ENCODE data around the gene SBF1. TPM values are rescaled to one million over a fixed set of nuclear protein-coding genes. Genes with fewer than 3 reads are reported as not detected.

SBF1 gene
- total RNA-seq, 1 donor from 2014 or later: 105 TPM

- H3K27me3 Mint-ChIP-seq (ENCODE audit: low read depth): no peaks in the 10 kb centered on the region
- H3K36me3 Mint-ChIP-seq: peaks cover 31% of the 10 kb centered on the region
- no peak overlapping the region for H3K27ac Mint-ChIP-seq
Measured at GRCh38 chr22:50403701-50404101, 71.1 kb downstream of the SBF1 start.

DNA sequence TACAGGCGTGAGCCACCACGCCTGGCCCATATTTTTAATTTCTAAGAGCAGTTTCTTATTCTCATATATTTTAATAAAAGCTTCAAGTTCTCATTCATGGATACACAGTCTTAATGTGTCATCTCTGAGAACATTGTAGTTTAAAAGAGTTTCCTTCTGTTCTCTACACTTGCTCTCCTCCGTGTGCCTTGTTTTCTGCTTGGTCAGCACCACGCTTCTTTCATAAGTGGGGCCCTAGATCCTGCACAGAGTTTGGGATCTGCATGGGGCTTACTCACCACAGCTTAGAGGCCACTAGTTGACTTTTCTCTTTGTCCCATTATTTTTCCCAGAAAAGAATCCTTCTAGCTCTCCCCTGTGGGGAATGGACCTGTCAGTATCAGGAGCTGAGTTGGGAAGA, 72.9 kb downstream of the SBF1 start:
- H3K4me1 Mint-ChIP-seq: peaks cover 6% of the 10 kb centered on the region
- H3K4me3 Mint-ChIP-seq: no peak overlapping the region
- no peaks in the 10 kb centered on the region for H3K9me3 Mint-ChIP-seq
- H3K27ac Mint-ChIP-seq: no peak overlapping the region
- peaks cover 25% of the 10 kb centered on the region for H3K36me3 Mint-ChIP-seq
- DNase-seq (ENCODE audit: low spot score in 2 of 2, unreplicated experiment in 2 of 2): no peak
- TF ChIP-seq CTCF (IDR thresholded peaks at IDR 0.05; ENCODE audit: unreplicated experiment): no peak
- H3K27me3 Mint-ChIP-seq (ENCODE audit: low read depth): no peaks in the 10 kb centered on the region

More at GRCh38 chr22:50403701-50404101, 71.1 kb downstream of the SBF1 start:
- Mint-ChIP-seq H3K4me1 (peaks cover 2% of the 10 kb centered on the region), H3K9me3 (no peaks in the 10 kb centered on the region), H3K4me3 (no peak overlapping the region)
- no peak for TF ChIP-seq CTCF (IDR thresholded peaks at IDR 0.05; ENCODE audit: unreplicated experiment)
- DNase-seq (ENCODE audit: low spot score in 2 of 2, unreplicated experiment in 2 of 2): peak in 1 of 2 experiments; percentile 40

DNA sequence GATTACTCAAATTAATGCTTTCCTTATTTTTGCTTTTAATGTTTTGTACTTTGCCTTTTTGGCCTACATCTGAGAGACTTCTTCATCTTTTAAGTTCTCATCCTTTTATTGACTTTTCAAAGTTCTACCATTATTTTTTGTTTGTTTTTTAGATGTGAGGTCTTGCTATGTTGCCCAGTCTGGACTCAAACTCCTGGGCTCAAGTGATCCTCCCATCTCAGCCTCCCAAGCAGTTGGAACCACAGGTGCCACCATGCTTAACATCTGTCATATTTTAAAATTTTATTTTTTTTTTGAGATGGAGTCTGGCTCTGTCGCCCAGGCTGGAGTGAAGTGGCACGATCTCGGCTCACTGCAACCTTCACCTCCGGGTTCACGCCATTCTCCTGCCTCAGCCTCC, 73.9 kb downstream of the SBF1 start:
- H3K4me3 Mint-ChIP-seq: no peak overlapping the region
- H3K9me3 Mint-ChIP-seq: no peaks in the 10 kb centered on the region
- H3K4me1 Mint-ChIP-seq: peaks cover 7% of the 10 kb centered on the region
- no peak overlapping the region for H3K27ac Mint-ChIP-seq
- no peaks in the 10 kb centered on the region for H3K27me3 Mint-ChIP-seq (ENCODE audit: low read depth)
- H3K36me3 Mint-ChIP-seq: peaks cover 17% of the 10 kb centered on the region
- no peak for TF ChIP-seq CTCF (IDR thresholded peaks at IDR 0.05; ENCODE audit: unreplicated experiment)
- no peak for DNase-seq (ENCODE audit: low spot score in 2 of 2, unreplicated experiment in 2 of 2)

DNA sequence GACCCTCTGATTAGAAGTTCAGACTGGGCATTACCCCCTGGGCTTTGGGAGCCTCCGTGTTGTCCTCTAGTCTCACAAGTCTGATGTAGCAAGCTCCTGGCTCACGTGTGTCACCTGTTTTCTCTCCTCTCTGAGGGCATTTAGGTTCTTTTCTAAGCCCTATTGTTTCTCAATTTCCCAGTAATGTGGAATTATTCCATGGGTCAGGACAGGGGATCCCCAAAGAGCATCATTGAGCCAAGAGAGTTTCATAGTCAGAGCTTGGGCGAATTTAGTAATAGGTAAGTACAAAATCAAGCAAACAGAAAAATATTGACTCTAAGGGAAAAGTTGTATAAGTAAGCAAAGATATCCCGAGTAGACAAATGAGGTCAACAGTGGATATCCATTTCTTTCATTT, 74.4 kb downstream of the SBF1 start:
- no peak for TF ChIP-seq CTCF (IDR thresholded peaks at IDR 0.05; ENCODE audit: unreplicated experiment)
- no peak for DNase-seq (ENCODE audit: low spot score in 2 of 2, unreplicated experiment in 2 of 2)
- H3K9me3 Mint-ChIP-seq: no peaks in the 10 kb centered on the region
- peaks cover 7% of the 10 kb centered on the region for H3K4me1 Mint-ChIP-seq
- H3K36me3 Mint-ChIP-seq: peaks cover 17% of the 10 kb centered on the region
- no peak overlapping the region for H3K27ac Mint-ChIP-seq
- H3K4me3 Mint-ChIP-seq: no peak overlapping the region
- H3K27me3 Mint-ChIP-seq (ENCODE audit: low read depth): no peaks in the 10 kb centered on the region

- H3K4me1 Mint-ChIP-seq: peaks cover 7% of the 10 kb centered on the region
- no peak overlapping the region for H3K27ac Mint-ChIP-seq
- DNase-seq (ENCODE audit: low spot score in 2 of 2, unreplicated experiment in 2 of 2): no peak
- no peaks in the 10 kb centered on the region for H3K27me3 Mint-ChIP-seq (ENCODE audit: low read depth)
- H3K36me3 Mint-ChIP-seq: peaks cover 22% of the 10 kb centered on the region
- no peaks in the 10 kb centered on the region for H3K9me3 Mint-ChIP-seq
- H3K4me3 Mint-ChIP-seq: no peak overlapping the region
- no peak for TF ChIP-seq CTCF (IDR thresholded peaks at IDR 0.05; ENCODE audit: unreplicated experiment)
Measured at GRCh38 chr22:50399751-50400331, 75.0 kb downstream of the SBF1 start.

All from mesothelial cell of epicardium (in vitro differentiated cells).